ENCODE data around the gene SPAG16.

Gene SPAG16

GRCh38 chr2:213284105-213285090, at the start of gene SPAG16:
Gene SPAG16 (plus strand): TSS chr2:213284464.
- Mint-ChIP-seq H3K27ac (peak within 1 kb of the TSS; percentile 96), H3K36me3 (no peaks in the 10 kb centered on the region), H3K27me3 (no peaks in the 10 kb centered on the region), H3K4me3 (peak within 1 kb of the TSS; percentile 97), H3K4me1 (peaks cover 7% of the 10 kb centered on the region), H3K9me3 (no peaks in the 10 kb centered on the region)
- ATAC-seq (ENCODE audit: low read depth): peak; percentile 94
- peak; percentile 89 for DNase-seq (ENCODE audit: low spot score in 2 of 2)

GRCh38 chr2:213234641-213235040, 49.6 kb upstream of the SPAG16 start:
- Mint-ChIP-seq H3K36me3 (no peaks in the 10 kb centered on the region), H3K4me3 (no peak overlapping the region), H3K9me3 (no peaks in the 10 kb centered on the region), H3K27ac (no peak overlapping the region), H3K27me3 (peaks cover 2% of the 10 kb centered on the region), H3K4me1 (peaks cover 19% of the 10 kb centered on the region)
- DNase-seq (ENCODE audit: low spot score in 2 of 2) (no peak), ATAC-seq (ENCODE audit: low read depth) (no peak)

- Mint-ChIP-seq H3K36me3 (no peaks in the 10 kb centered on the region), H3K4me1 (peaks cover 15% of the 10 kb centered on the region), H3K9me3 (no peaks in the 10 kb centered on the region), H3K27ac (no peak overlapping the region), H3K27me3 (peaks cover 2% of the 10 kb centered on the region), H3K4me3 (no peak overlapping the region)
- ATAC-seq (ENCODE audit: low read depth) (no peak), DNase-seq (ENCODE audit: low spot score in 2 of 2) (no peak)
Observed at GRCh38 chr2:213235741-213236140, 48.5 kb upstream of the SPAG16 start.

- DNase-seq (ENCODE audit: low spot score in 2 of 2) (no peak), ATAC-seq (ENCODE audit: low read depth) (no peak)
- Mint-ChIP-seq H3K9me3 (no peaks in the 10 kb centered on the region), H3K36me3 (no peaks in the 10 kb centered on the region), H3K4me1 (peaks cover 15% of the 10 kb centered on the region), H3K27me3 (peaks cover 2% of the 10 kb centered on the region), H3K27ac (no peak overlapping the region), H3K4me3 (no peak overlapping the region)
Observed at GRCh38 chr2:213237251-213237650, 47.0 kb upstream of the SPAG16 start.

- Mint-ChIP-seq H3K27me3 (peaks cover 2% of the 10 kb centered on the region), H3K36me3 (no peaks in the 10 kb centered on the region), H3K4me3 (no peak overlapping the region), H3K9me3 (no peaks in the 10 kb centered on the region), H3K27ac (no peak overlapping the region), H3K4me1 (peaks cover 13% of the 10 kb centered on the region)
- ATAC-seq (ENCODE audit: low read depth) (no peak), DNase-seq (ENCODE audit: low spot score in 2 of 2) (no peak)
Observed at GRCh38 chr2:213237787-213238186, 46.5 kb upstream of the SPAG16 start.

- H3K9me3 Mint-ChIP-seq: no peaks in the 10 kb centered on the region
- H3K27me3 Mint-ChIP-seq: peaks cover 2% of the 10 kb centered on the region
- H3K27ac Mint-ChIP-seq: no peak overlapping the region
- H3K36me3 Mint-ChIP-seq: no peaks in the 10 kb centered on the region
- DNase-seq (ENCODE audit: low spot score in 2 of 2): no peak
- no peak for ATAC-seq (ENCODE audit: low read depth)
- no peak overlapping the region for H3K4me3 Mint-ChIP-seq
- peaks cover 7% of the 10 kb centered on the region for H3K4me1 Mint-ChIP-seq
Observed at GRCh38 chr2:213238753-213239495, 45.3 kb upstream of the SPAG16 start.

GRCh38 chr2:213241817-213242216, 42.4 kb upstream of the SPAG16 start:
- ATAC-seq (ENCODE audit: low read depth) (no peak), DNase-seq (ENCODE audit: low spot score in 2 of 2) (no peak)
- H3K4me3 Mint-ChIP-seq: no peak overlapping the region
- no peaks in the 10 kb centered on the region for H3K9me3 Mint-ChIP-seq
- peaks cover 2% of the 10 kb centered on the region for H3K4me1 Mint-ChIP-seq
- no peak overlapping the region for H3K27ac Mint-ChIP-seq
- no peaks in the 10 kb centered on the region for H3K36me3 Mint-ChIP-seq
- peaks cover 2% of the 10 kb centered on the region for H3K27me3 Mint-ChIP-seq

GRCh38 chr2:213242653-213243052, 41.6 kb upstream of the SPAG16 start:
- H3K4me1 Mint-ChIP-seq: peaks cover 2% of the 10 kb centered on the region
- H3K36me3 Mint-ChIP-seq: no peaks in the 10 kb centered on the region
- ATAC-seq (ENCODE audit: low read depth) (no peak), DNase-seq (ENCODE audit: low spot score in 2 of 2) (no peak)
- no peak overlapping the region for H3K4me3 Mint-ChIP-seq
- no peaks in the 10 kb centered on the region for H3K9me3 Mint-ChIP-seq
- H3K27me3 Mint-ChIP-seq: peaks cover 2% of the 10 kb centered on the region
- no peak overlapping the region for H3K27ac Mint-ChIP-seq

GRCh38 chr2:213243189-213244044, 40.8 kb upstream of the SPAG16 start:
- no peak overlapping the region for H3K27ac Mint-ChIP-seq
- peaks cover 2% of the 10 kb centered on the region for H3K4me1 Mint-ChIP-seq
- H3K36me3 Mint-ChIP-seq: no peaks in the 10 kb centered on the region
- no peak for ATAC-seq (ENCODE audit: low read depth)
- H3K27me3 Mint-ChIP-seq: peaks cover 2% of the 10 kb centered on the region
- no peaks in the 10 kb centered on the region for H3K9me3 Mint-ChIP-seq
- H3K4me3 Mint-ChIP-seq: no peak overlapping the region
- no peak for DNase-seq (ENCODE audit: low spot score in 2 of 2)

GRCh38 chr2:213246497-213247281, 37.6 kb upstream of the SPAG16 start:
- DNase-seq (ENCODE audit: low spot score in 2 of 2): peak; percentile 35 to 39
- H3K9me3 Mint-ChIP-seq: no peaks in the 10 kb centered on the region

GRCh38 chr2:213247566-213247965, 36.7 kb upstream of the SPAG16 start:
- Mint-ChIP-seq H3K4me3 (no peak overlapping the region), H3K9me3 (no peaks in the 10 kb centered on the region), H3K36me3 (no peaks in the 10 kb centered on the region), H3K4me1 (peaks cover 2% of the 10 kb centered on the region), H3K27ac (no peak overlapping the region), H3K27me3 (peaks cover 2% of the 10 kb centered on the region)
- DNase-seq (ENCODE audit: low spot score in 2 of 2) (no peak), ATAC-seq (ENCODE audit: low read depth) (no peak)

More at GRCh38 chr2:213246497-213247281, 37.6 kb upstream of the SPAG16 start:
- ATAC-seq (ENCODE audit: low read depth): peak; percentile 46
- no peak overlapping the region for H3K27ac Mint-ChIP-seq
- no peak overlapping the region for H3K4me3 Mint-ChIP-seq
- H3K4me1 Mint-ChIP-seq: peaks cover 2% of the 10 kb centered on the region
- no peaks in the 10 kb centered on the region for H3K36me3 Mint-ChIP-seq
- H3K27me3 Mint-ChIP-seq: peaks cover 2% of the 10 kb centered on the region

GRCh38 chr2:213248637-213249036, 35.6 kb upstream of the SPAG16 start:
- no peak overlapping the region for H3K27ac Mint-ChIP-seq

GRCh38 chr2:213249502-213249901, 34.8 kb upstream of the SPAG16 start:
- no peaks in the 10 kb centered on the region for H3K4me1 Mint-ChIP-seq
- no peak for ATAC-seq (ENCODE audit: low read depth)
- DNase-seq (ENCODE audit: low spot score in 2 of 2): no peak
- H3K36me3 Mint-ChIP-seq: no peaks in the 10 kb centered on the region
- no peaks in the 10 kb centered on the region for H3K9me3 Mint-ChIP-seq
- no peak overlapping the region for H3K27ac Mint-ChIP-seq
- H3K27me3 Mint-ChIP-seq: peaks cover 6% of the 10 kb centered on the region
- no peak overlapping the region for H3K4me3 Mint-ChIP-seq

More at GRCh38 chr2:213248637-213249036, 35.6 kb upstream of the SPAG16 start:
- Mint-ChIP-seq H3K27me3 (peaks cover 2% of the 10 kb centered on the region), H3K4me3 (no peak overlapping the region), H3K36me3 (no peaks in the 10 kb centered on the region), H3K4me1 (no peaks in the 10 kb centered on the region), H3K9me3 (no peaks in the 10 kb centered on the region)
- ATAC-seq (ENCODE audit: low read depth) (no peak), DNase-seq (ENCODE audit: low spot score in 2 of 2) (no peak)

Data from memory B cell (primary cell).